Gastrocnemius medialis (tissue), 4 donors: ENCODE results near the gene MYO18B.

Experiments
- POLR2A ChIP-seq, 2 donors: fragments of 450-650 bp; IDR thresholded peaks; one replicate each; pipeline ENCODE4 v1.6.1; 2017; ENCODE audit warnings: antibody characterized with exemption in 2 of 2, mild to moderate bottlenecking in 2 of 2, moderate library complexity in 2 of 2
- TF ChIP-seq, protein P1 (sequence below), 5 experiments: fragments of 450-650 bp in 3 of 5; fragments of 200-600 bp in 2 of 5; sonication (generic) in 2 of 5; IDR thresholded peaks in 4 of 5; conservative IDR thresholded peaks in 1 of 5; 1 replicate in 4 of 5; 2 replicates in 1 of 5; pipeline ENCODE4 v1.5.1; 2016 to 2019; ENCODE audit warnings: antibody characterized with exemption in 5 of 5, mild to moderate bottlenecking in 3 of 5, moderate library complexity in 3 of 5

DNA sequence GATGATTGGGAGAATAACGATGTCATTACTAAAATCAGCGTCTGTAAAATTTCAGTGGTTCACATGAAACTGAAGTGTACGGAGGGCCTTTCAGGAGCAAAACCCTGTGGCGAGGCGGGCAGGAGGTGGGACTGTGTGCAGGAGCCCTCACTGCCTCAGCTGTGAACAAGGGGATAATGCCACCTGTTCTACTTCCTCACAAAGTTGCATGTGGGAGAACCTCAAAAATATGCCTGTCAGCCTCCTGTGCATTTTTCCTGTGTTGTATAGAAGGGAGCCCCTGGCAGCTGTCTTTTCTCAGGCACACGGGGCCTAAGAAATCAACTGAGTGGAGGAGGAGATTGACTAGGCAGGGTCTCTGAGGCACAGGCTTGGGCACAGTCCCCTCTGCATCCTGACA lies 43.0 kb upstream of the MYO18B start:
- TF ChIP-seq POLR2A (IDR thresholded peaks at IDR 0.05): no peak
- TF ChIP-seq, protein P1, sequence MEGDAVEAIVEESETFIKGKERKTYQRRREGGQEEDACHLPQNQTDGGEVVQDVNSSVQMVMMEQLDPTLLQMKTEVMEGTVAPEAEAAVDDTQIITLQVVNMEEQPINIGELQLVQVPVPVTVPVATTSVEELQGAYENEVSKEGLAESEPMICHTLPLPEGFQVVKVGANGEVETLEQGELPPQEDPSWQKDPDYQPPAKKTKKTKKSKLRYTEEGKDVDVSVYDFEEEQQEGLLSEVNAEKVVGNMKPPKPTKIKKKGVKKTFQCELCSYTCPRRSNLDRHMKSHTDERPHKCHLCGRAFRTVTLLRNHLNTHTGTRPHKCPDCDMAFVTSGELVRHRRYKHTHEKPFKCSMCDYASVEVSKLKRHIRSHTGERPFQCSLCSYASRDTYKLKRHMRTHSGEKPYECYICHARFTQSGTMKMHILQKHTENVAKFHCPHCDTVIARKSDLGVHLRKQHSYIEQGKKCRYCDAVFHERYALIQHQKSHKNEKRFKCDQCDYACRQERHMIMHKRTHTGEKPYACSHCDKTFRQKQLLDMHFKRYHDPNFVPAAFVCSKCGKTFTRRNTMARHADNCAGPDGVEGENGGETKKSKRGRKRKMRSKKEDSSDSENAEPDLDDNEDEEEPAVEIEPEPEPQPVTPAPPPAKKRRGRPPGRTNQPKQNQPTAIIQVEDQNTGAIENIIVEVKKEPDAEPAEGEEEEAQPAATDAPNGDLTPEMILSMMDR (IDR thresholded peaks at IDR 0.05 in 4 of 5, conservative IDR thresholded peaks at IDR 0.05 in 1 of 5): no peak
